C4-2B (cell line): Measurements from ENCODE around the gene PAOX.

ENCODE experiments used
- H3K27ac ChIP-seq: fragments of 450-650 bp; 2 replicates; pipeline ENCODE4 v1.5.1; 2017
- CTCF ChIP-seq: fragments of 450-650 bp; conservative IDR thresholded peaks from 2 replicates; pipeline ENCODE4 v1.5.1; 2017; ENCODE audit warnings: mild to moderate bottlenecking
- ZFX ChIP-seq: fragments of 450-650 bp; IDR thresholded peaks from 2 replicates; pipeline ENCODE4 v1.6.1; 2017

Gene PAOX

GRCh38 chr10:133359972-133360610 lies 19.0 kb upstream of the PAOX start:
- TF ChIP-seq ZFX = no peak
- no peak for TF ChIP-seq CTCF
- H3K27ac ChIP-seq = peak overlapping the region; percentile 92

- H3K27ac ChIP-seq = peak overlapping the region; percentile 92
- no peak for TF ChIP-seq CTCF
- no peak for TF ChIP-seq ZFX
Observed at GRCh38 chr10:133361227-133361626, 17.8 kb upstream of the PAOX start.

- TF ChIP-seq ZFX = no peak
- no peak for TF ChIP-seq CTCF
- H3K27ac ChIP-seq = peak overlapping the region; percentile 92
Observed at GRCh38 chr10:133361773-133362441, 17.2 kb upstream of the PAOX start.

GRCh38 chr10:133362846-133363245 lies 16.2 kb upstream of the PAOX start:
- TF ChIP-seq ZFX = no peak
- TF ChIP-seq CTCF = no peak
- no peak overlapping the region; the same call in 1 of the 2 replicates for H3K27ac ChIP-seq

GRCh38 chr10:133364645-133365431 lies 14.2 kb upstream of the PAOX start:
- TF ChIP-seq ZFX (no peak), CTCF (no peak)
- H3K27ac ChIP-seq = peak overlapping the region; percentile 84

GRCh38 chr10:133365461-133366129 lies 13.5 kb upstream of the PAOX start:
- peak overlapping the region; percentile 84 for H3K27ac ChIP-seq
- no peak for TF ChIP-seq CTCF
- no peak; the same call in 1 of the 2 replicates for TF ChIP-seq ZFX

GRCh38 chr10:133366130-133366478 lies 13.0 kb upstream of the PAOX start:
- H3K27ac ChIP-seq = peak overlapping the region; percentile 84
- no peak for TF ChIP-seq ZFX
- no peak for TF ChIP-seq CTCF
